ENCODE data around the gene MACROD2.

- TF ChIP-seq ZNF274 (IDR thresholded peaks at IDR 0.05; ENCODE audit: low read depth, low read length) (no peak), YY1 (IDR thresholded peaks at IDR 0.05; ENCODE audit: insufficient read depth, insufficient read length) (no peak)
Observed at GRCh38 chr20:14644306-14645097, 649.2 kb downstream of the MACROD2 start.
